Mononuclear cell (primary cell): ENCODE results near the gene CD300C. TPM values are rescaled to one million over a fixed set of nuclear protein-coding genes. Genes with fewer than 3 reads are reported as not detected.

Experiments
- total RNA-seq: library from RNA; depleted of rRNA; stranded (reverse); fragments of >200 nt; gene quantifications from one replicate; pipeline ENCODE4 v1.2.3, GENCODE V29; 2012

Gene CD300C
- total RNA-seq, 1 donor: 10.9 TPM

Other genes starting within 250 kb of the CD300C start
- 1.2 TPM for gene KIF19, start 219.9 kb downstream of the CD300C start, total RNA-seq
- not detected for gene BTBD17, start 184.2 kb downstream of the CD300C start, total RNA-seq
- gene GPR142, start 178.6 kb downstream of the CD300C start, total RNA-seq: not detected
- 0.31 TPM for gene GPRC5C, start 114.0 kb downstream of the CD300C start, total RNA-seq
- gene CD300A, start 79.5 kb downstream of the CD300C start, total RNA-seq: 20.8 TPM
- gene CD300LB, start 14.6 kb downstream of the CD300C start, total RNA-seq: 44.3 TPM
- 0.73 TPM for gene CD300H, start 21.4 kb upstream of the CD300C start, total RNA-seq
- 0.73 TPM for gene CD300LD, start 46.2 kb upstream of the CD300C start, total RNA-seq
- 64.4 TPM for gene CD300E, start 77.6 kb upstream of the CD300C start, total RNA-seq
- 20.5 TPM for gene CD300LF, start 166.8 kb upstream of the CD300C start, total RNA-seq
- gene RAB37, start 191.1 kb upstream of the CD300C start, total RNA-seq: 21.8 TPM
- gene NHERF1, start 202.5 kb upstream of the CD300C start, total RNA-seq: 62.9 TPM
- 14.9 TPM for gene NAT9, start 230.2 kb upstream of the CD300C start, total RNA-seq